Measurements from ENCODE around the gene RASSF10. TPM values are rescaled to one million over a fixed set of nuclear protein-coding genes. Genes with fewer than 3 reads are reported as not detected.

The RASSF10 gene
- total RNA-seq, 1 experiment from 2014 or later: not detected

- Histone ChIP-seq H3K4me1 (ENCODE audit: insufficient read depth, low read length) (peaks cover 6% of the 10 kb centered on the region), H3K9ac (ENCODE audit: low read length) (no peak overlapping the region), H3K4me2 (ENCODE audit: low read length) (no peak overlapping the region), H3K27me3 (ENCODE audit: low read length) (no peaks in the 10 kb centered on the region; the same call in 1 of the 2 replicates), H3K9me3 (ENCODE audit: low read length) (no peaks in the 10 kb centered on the region), H3K9me2 (replicated peaks; ENCODE audit: low read length) (no peaks in the 10 kb centered on the region), H3K27ac (ENCODE audit: low read length) (no peak overlapping the region), H3F3A (ENCODE audit: low read length, unreplicated experiment) (no peaks in the 10 kb centered on the region), H3K36me3 (ENCODE audit: low read depth, low read length) (no peaks in the 10 kb centered on the region), H3K4me3 (ENCODE audit: low read length) (no peak overlapping the region), H3K79me2 (ENCODE audit: low read length) (no peaks in the 10 kb centered on the region), H2AFZ (ENCODE audit: low read length) (no peak overlapping the region), H4K20me1 (ENCODE audit: low read length) (no peaks in the 10 kb centered on the region)
- intact Hi-C loops (cut with micrococcal nuclease): no loop called here
- CTCF ChIA-PET: no interaction called here
- ATAC-seq (no peak), DNase-seq (no peak)
- TF ChIP-seq CTCF (conservative IDR thresholded peaks at IDR 0.05; ENCODE audit: low read depth, low read length) (no peak), EZH2 (IDR thresholded peaks at IDR 0.05; ENCODE audit: low read length, unreplicated experiment) (no peak), EZH2phosphoT487 (IDR thresholded peaks at IDR 0.05; ENCODE audit: borderline replicate concordance, low read length) (no peak)
- BruUV-seq (replicated peaks): no TSS peak
- POLR2A ChIA-PET (ENCODE audit: unreplicated experiment): no interaction called here
Observed at GRCh38 chr11:13009921-13010748, 1.0 kb downstream of the RASSF10 start.

- ChIA-PET CTCF (no interaction called here), POLR2A (ENCODE audit: unreplicated experiment) (no interaction called here)
- Histone ChIP-seq H2AFZ (ENCODE audit: low read length) (no peak overlapping the region), H3K4me3 (ENCODE audit: low read length) (no peak overlapping the region), H3K9ac (ENCODE audit: low read length) (no peak overlapping the region), H3K36me3 (ENCODE audit: low read depth, low read length) (no peaks in the 10 kb centered on the region), H3K4me2 (ENCODE audit: low read length) (no peak overlapping the region), H3K27me3 (ENCODE audit: low read length) (no peaks in the 10 kb centered on the region; the same call in 1 of the 2 replicates), H3K79me2 (ENCODE audit: low read length) (no peaks in the 10 kb centered on the region), H3F3A (ENCODE audit: low read length, unreplicated experiment) (no peaks in the 10 kb centered on the region), H3K9me2 (replicated peaks; ENCODE audit: low read length) (no peaks in the 10 kb centered on the region), H3K27ac (ENCODE audit: low read length) (no peak overlapping the region), H4K20me1 (ENCODE audit: low read length) (no peaks in the 10 kb centered on the region), H3K4me1 (ENCODE audit: insufficient read depth, low read length) (peaks cover 6% of the 10 kb centered on the region), H3K9me3 (ENCODE audit: low read length) (no peaks in the 10 kb centered on the region)
- DNase-seq (no peak), ATAC-seq (no peak)
- BruUV-seq (replicated peaks): no TSS peak
- TF ChIP-seq CTCF (conservative IDR thresholded peaks at IDR 0.05; ENCODE audit: low read depth, low read length): no peak
- no peak for TF ChIP-seq EZH2 (IDR thresholded peaks at IDR 0.05; ENCODE audit: low read length, unreplicated experiment)
- no peak for TF ChIP-seq EZH2phosphoT487 (IDR thresholded peaks at IDR 0.05; ENCODE audit: borderline replicate concordance, low read length)
- intact Hi-C loops (cut with micrococcal nuclease): no loop called here
Observed at GRCh38 chr11:13010749-13011465, 1.8 kb downstream of the RASSF10 start.

All from PC-3 (cell line).